GM19193 (cell line): Measurements from ENCODE around the gene KATNBL1.

ENCODE experiments used
- POLR2A ChIP-seq: IDR thresholded peaks from 4 replicates; pipeline ENCODE4 v1.6.1; 2011; ENCODE audit not compliant: insufficient read depth, insufficient read length; ENCODE audit errors: extremely low read depth

KATNBL1 gene

DNA sequence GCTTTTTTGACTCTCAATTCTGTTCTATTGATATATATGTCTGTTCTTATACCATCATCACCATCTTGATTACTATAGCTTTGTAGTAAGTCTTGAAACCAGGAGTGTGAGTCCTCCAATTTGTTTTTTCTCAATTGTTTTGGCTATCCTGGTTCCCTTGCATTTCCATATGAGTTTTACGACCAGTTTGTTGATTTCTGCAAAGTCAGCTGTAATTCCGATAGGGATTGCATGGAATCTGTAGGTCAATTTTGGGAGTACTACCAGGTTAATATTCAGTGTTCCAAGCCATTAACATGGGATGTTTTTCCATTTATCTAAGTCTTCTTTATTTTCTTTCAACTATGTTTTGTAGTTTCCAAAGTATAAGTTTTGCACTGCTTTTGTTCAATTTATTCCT is 81.0 kb downstream of the KATNBL1 start:
- no peak for TF ChIP-seq POLR2A

DNA sequence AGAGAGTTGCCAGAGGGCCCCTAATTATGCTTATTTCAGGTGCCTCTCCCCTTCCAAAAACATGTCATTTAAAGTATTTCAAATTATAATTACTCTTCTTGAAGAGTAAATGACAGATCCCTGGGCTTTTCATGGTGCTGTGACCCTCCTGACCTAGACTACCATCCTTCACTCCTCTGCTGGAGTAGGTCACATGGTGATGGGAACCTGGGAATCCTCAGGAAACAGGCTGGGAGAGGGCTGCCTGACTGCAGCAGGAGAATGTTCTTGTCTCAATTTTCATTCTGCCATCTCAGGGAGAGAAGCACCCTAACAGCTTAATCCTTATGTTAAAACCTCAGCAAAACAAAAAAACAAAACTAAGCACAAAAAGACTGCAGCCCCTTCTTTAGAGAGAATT is 83.4 kb downstream of the KATNBL1 start:
- TF ChIP-seq POLR2A = no peak

DNA sequence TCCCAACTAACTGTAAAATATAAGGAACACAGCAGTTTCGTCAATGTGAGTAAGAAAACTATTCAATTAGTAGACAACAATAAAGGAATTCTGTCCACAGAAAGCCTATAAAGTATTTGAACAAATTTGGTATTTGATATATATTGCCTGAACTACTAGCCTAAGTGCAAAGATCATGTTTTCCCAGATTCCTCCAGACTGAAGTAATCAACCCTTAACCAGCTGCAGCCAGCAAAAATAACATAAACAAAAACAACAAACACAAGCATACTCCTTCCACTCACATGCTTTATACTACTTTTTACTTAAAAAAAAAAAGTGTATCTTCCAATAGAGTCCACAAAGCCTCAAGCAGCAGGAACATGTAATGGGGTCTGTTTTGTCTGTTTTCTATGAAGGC is 84.0 kb downstream of the KATNBL1 start:
- TF ChIP-seq POLR2A = no peak

DNA sequence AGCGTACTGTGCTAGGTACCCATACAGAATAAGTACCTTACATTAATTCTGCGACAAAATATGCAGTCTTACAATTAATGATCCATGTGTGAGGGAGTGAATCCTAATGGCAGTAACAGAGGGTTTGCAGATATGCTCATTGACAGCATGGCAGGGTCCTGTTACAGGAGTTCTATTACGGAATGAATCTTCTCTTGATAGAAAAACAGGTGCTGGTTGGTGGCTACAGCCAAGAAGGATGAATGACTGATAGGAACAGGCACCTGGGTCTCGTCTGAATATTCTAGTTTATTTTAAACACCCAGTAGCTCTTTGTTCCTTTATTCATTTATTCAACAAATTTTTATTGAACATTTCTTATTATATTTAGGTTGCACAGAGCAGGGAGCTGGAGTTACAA is 85.2 kb downstream of the KATNBL1 start:
- no peak for TF ChIP-seq POLR2A

DNA sequence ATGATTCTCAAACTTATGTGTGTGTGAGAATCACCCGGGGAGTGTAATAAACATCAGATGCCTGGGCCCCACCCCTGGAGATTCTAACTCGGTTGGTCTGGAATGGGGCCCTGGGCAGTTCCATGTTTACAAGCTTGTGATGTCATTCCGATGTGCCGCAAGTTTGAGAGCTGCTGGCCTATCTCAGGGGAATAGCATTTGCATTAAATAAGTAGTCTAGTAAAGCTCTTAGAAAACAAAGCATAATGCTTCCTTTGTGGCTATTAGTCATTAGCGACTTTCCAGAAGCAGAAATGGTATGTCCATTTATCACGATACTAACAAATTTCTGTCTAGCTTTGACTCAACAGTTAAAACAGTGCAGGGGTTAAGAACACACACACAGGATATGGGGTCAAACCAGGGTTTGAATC is 87.1 kb downstream of the KATNBL1 start:
- TF ChIP-seq POLR2A = no peak

DNA sequence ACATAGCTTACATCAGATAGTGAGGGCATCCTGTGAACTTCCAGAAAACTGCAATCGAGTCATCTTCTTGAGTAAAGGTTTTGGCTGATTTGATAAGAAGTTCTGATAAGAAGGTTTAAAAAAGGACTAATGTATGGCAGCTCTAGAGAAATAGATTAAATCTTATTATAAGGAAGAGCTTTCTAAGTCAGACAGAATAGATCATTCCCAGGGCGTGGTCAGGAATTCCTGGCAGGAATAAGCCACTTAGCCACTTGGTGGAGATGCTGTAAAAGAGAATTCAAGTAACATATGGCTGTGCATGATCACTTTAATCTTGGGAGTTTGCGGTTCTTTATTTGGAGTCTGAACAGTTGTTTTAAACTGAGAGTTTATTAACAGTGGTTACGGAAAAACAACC is 90.6 kb downstream of the KATNBL1 start:
- TF ChIP-seq POLR2A = no peak

DNA sequence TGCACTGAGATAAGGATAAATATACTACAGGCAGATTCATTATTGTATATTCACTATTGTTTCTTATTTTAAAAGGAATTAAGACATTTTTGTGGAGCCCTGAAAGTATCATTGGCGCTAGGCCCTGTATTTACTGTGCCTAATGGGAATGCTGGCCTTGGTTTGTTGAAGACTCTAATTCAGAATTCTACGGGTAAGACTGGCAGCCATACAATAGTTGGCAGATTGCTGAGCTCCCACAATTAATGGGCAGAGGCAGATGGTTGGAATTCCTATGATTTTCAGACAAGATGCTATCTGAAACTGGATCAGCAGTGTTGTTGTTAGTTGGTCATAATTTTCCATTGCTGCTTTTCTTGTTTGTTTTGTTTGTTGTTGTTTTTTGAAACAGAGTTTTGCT is 93.3 kb downstream of the KATNBL1 start:
- TF ChIP-seq POLR2A = no peak

DNA sequence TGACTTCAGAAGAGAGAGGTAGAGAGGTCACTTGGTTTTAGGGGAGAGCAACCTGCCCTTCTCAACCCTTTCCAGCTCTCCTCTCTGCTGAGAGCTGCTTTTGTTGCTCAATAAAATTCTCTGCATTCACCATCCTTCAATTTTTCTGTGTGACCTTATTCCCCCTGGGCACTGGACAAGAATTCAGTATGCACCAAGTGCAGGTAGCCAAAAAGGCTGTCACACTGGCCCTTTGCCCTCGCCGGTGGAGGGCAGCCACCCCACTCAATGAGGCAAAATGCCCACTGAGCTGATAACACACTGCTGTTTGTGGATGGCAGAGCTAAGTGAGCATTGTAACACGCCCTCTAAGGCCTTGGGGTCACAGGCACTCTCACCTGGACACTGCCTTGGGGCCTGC is 95.2 kb downstream of the KATNBL1 start:
- no peak for TF ChIP-seq POLR2A

DNA sequence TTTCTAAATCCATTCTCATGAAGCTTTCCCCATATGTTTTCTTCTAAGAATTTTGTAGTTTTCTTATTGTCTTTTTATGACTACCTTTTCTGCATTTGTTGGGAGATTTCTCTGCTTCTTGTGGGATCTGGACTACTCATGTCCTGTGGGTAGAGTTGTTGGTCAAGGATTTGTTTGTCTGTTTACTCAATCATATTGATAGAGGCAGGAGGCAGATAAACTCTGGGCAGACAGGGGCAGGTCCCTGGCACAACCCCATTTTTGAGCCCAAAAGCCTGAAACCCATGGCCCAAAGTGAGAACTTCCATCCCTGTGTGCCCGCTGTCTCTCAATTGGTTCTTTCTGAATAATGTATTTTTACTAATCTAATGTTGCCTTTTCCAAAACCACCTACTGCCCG is 95.7 kb downstream of the KATNBL1 start:
- no peak for TF ChIP-seq POLR2A

DNA sequence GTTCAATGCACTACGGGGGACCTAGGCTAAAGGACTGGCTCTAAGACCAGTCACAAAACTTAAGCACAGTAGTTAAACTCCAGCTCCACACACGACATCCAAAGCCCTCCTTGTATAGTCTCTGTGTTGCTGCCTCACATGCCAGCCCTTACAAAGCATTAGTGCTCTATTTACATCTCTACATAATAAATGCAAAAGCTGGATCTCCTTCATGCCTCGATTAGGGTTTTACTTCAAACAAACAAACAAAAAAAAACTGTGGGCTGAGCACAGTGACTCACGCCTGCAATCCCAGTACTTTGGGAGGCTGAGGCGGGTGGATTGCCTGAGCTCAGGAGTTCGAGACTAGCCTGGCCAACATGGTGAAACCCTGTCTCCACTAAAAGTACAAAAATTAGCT is 98.4 kb downstream of the KATNBL1 start:
- no peak for TF ChIP-seq POLR2A

DNA sequence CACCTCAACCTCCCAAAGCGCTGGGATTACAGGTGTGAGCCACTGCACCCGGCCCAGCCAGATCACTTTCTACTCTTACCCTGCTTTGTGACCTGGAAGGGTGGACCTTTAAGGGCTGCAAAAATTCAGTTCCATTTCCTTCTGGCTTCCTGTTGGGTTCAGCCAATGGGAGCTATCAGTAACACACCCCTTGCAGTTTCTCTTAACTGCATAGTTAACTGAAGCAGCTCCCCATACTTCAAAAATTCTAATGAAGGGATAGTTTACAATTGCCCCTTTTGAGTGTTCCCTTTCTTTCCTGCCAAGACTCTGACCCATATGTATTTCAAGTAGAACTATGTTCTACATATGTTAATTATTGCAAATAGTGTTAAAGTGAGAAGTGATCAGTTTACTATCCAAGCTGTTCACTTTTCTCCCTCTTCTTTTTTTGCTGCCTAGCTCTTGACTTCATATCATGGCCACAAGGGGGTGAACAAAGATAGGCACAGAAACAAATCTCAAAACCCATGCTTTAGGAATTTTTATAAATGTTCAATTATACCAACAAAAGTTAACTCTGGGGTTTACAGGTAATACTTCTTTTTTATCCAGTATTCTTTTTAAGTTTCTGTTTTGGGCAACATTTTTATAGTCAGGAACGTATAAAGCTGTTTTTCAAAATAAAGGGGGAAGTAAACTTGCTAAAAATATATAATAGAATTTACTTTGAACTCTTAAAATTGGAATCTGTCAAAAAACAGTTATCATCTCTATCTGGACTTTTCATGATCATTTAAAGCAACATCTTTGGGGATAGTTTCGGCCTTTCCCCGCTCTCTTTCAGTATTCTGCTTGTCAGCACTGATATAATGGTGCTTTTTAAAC is 99.9 kb downstream of the KATNBL1 start:
- no peak for TF ChIP-seq POLR2A

DNA sequence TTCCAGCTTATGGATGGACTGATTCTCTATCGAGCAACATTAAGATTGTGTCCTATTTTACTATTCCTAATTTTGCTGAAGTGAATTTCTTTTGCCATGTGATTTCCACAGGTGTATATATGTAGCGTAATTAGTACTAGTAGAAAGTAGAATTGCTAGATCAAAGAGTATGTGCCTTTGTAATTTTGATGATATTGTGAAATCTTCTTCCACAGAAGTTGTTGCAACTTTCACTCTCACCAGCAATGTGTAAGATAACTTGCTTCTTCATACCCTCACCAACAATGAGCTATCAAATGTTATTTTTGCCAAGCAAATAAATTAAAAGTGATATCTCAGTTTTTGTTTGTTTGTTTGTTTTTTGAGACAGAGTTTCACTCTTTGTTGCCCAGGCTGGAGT is 102.6 kb downstream of the KATNBL1 start:
- TF ChIP-seq POLR2A = no peak

DNA sequence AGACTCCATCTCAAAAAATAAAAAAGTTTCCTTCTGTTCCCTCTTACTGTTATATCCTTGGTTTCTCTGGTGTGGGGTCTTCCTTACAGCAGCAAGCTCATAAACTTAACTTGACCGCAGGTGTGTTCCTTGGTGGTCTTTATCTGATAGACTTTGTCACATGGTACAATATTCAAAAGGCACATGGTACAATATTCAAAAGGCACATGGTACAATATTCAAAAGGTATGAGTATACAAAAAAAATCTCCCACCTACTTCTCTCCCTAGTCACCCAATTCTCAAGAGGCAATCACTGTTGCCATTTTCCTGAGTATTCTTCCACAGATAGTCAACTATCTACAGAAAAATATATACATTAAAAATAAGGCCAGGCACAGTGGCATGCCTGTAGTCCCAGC is 103.5 kb downstream of the KATNBL1 start:
- TF ChIP-seq POLR2A = no peak

DNA sequence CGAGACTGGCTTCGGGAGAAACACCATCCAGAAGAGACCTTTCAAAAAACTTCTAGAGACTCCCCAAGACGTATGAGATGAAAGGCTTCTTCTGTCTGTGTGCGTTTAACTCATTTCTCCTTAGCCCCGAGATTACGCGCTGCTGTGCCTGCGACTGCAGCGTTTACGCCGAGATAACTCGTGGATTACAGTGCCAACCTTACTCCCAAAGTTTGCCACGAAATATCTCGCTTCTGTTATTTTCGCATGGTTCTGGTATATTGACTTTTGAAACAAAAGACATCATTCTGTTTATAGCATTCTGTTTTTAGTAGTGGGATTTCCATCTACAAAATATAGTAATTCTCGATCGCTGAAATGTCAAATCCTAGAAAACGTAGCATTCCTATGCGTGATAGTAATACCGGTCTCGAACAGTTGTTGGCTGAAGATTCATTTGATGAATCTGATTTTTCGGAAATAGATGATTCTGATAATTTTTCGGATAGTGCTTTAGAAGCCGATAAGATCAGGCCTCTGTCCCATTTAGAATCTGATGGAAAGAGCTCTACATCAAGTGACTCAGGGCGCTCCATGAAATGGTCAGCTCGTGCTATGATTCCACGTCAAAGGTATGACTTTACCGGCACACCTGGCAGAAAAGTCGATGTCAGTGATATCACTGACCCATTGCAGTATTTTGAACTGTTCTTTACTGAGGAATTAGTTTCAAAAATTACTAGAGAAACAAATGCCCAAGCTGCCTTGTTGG is 107.5 kb downstream of the KATNBL1 start:
- TF ChIP-seq POLR2A = no peak

DNA sequence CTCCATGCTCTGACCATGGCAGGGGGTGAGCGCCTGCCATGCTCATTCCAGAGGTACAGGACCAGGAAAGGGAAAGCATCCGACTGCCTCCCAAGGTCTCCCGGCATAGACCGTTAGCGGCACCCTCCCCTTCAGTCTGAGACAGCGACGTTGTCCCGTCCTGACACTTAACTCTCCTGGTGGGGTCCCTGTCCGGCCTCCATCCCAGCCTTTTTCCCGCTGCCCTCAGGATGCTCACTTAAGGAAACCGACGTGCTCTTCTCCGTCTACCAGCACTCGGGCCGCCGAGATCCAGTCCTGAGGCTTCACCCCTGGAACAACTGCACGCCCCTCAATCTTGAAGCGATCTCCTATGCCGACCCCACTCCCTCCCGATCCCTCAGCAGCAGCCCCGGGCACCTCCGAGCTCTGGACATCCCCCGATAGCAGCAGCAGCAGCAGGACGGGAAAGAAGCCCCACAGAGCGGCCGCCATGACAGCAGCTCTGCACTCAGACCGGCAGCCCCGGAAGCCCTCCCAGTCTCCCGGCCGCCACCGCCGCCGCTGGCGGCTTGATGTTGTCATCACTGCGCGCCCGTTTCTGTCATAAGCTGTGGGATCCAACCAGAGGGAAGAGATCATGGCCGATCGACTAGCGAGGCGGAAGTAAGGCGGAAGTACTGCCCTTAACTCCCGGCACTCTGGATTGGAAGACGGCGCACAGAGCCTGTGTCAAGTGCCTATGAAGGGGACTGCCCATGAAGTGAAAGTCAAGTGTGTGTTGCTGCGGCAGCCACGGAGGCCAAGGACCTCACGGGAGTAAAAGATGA is 108.3 kb downstream of the KATNBL1 start, which contains the start of the genes EMC7 and PGBD4:
EMC7 (minus strand) TSS at position 497 of the 809 bp plus-strand sequence; CDS start at position 474, 23 bp downstream.
PGBD4 (plus strand) TSS at position 718 of the 809 bp plus-strand sequence. CDS start 449 bp downstream, outside the sequence.
- TF ChIP-seq POLR2A = peak; percentile 99
